Activated CD4-positive, alpha-beta T cell treated with anti-CD3 and anti-CD28 coated beads, Interleukin-2, amount 10 ng/mL, durations not matched to agents 24 days and 14 days (primary cell): Measurements from ENCODE around the gene UNC5C. TPM values are rescaled to one million over a fixed set of nuclear protein-coding genes. Genes with fewer than 3 reads are reported as not detected.

ENCODE experiments used
- DNase-seq: peaks from one replicate; pipeline ENCODE4 v3.0.0; 2022
- H3K27ac Mint-ChIP-seq: one replicate; pipeline ENCODE4 v1.8.0; 2022; ENCODE audit warnings: mild to moderate bottlenecking, mixed read lengths
- H3K27me3 Mint-ChIP-seq: one replicate; pipeline ENCODE4 v1.8.0; 2022; ENCODE audit warnings: mixed read lengths
- H3K36me3 Mint-ChIP-seq: one replicate; pipeline ENCODE4 v1.8.0; 2022; ENCODE audit warnings: low read depth, mild to moderate bottlenecking, mixed read lengths
- H3K4me1 Mint-ChIP-seq: one replicate; pipeline ENCODE4 v1.8.0; 2021; ENCODE audit warnings: mixed read lengths
- H3K4me3 Mint-ChIP-seq: one replicate; pipeline ENCODE4 v1.8.0; 2022; ENCODE audit warnings: mild to moderate bottlenecking, moderate library complexity, mixed read lengths
- H3K9me3 Mint-ChIP-seq: one replicate; pipeline ENCODE4 v1.8.0; 2021; ENCODE audit warnings: mixed read lengths
- intact Hi-C: fragments of 100-400 bp; cut with micrococcal nuclease; formaldehyde crosslinking; loops from one replicate; pipeline ENCODE4 v1.15.1; 2023
- total RNA-seq: library from RNA; stranded (reverse); gene quantifications from 2 replicates; pipeline ENCODE4 v1.2.3, GENCODE V29; 2022

UNC5C gene
- total RNA-seq, 1 donor from 2014 or later, result not detected

GRCh38 chr4:95410387-95410977 is 138.3 kb downstream of the UNC5C start:
- H3K9me3 Mint-ChIP-seq, result no peaks in the 10 kb centered on the region
- intact Hi-C loops, result no loop called here
- no peaks in the 10 kb centered on the region for H3K36me3 Mint-ChIP-seq
- no peak for DNase-seq
- H3K27me3 Mint-ChIP-seq, result peaks cover 5% of the 10 kb centered on the region
- no peak overlapping the region for H3K4me3 Mint-ChIP-seq
- no peaks in the 10 kb centered on the region for H3K4me1 Mint-ChIP-seq
- H3K27ac Mint-ChIP-seq, result no peak overlapping the region

- peaks cover 5% of the 10 kb centered on the region for H3K27me3 Mint-ChIP-seq
- no peaks in the 10 kb centered on the region for H3K4me1 Mint-ChIP-seq
- H3K4me3 Mint-ChIP-seq, result no peak overlapping the region
- H3K36me3 Mint-ChIP-seq, result no peaks in the 10 kb centered on the region
- H3K27ac Mint-ChIP-seq, result no peak overlapping the region
- intact Hi-C loops, result no loop called here
- no peak for DNase-seq
- H3K9me3 Mint-ChIP-seq, result no peaks in the 10 kb centered on the region
These were observed 139.0 kb downstream of the UNC5C start for GRCh38 chr4:95409750-95410149.

GRCh38 chr4:95409127-95409526 is 139.6 kb downstream of the UNC5C start:
- no peaks in the 10 kb centered on the region for H3K4me1 Mint-ChIP-seq
- no peaks in the 10 kb centered on the region for H3K36me3 Mint-ChIP-seq
- H3K4me3 Mint-ChIP-seq, result no peak overlapping the region
- no peaks in the 10 kb centered on the region for H3K9me3 Mint-ChIP-seq
- H3K27me3 Mint-ChIP-seq, result peaks cover 5% of the 10 kb centered on the region
- no peak overlapping the region for H3K27ac Mint-ChIP-seq
- intact Hi-C loops, result no loop called here
- DNase-seq, result no peak

GRCh38 chr4:95402299-95402698 is 146.5 kb downstream of the UNC5C start:
- H3K4me1 Mint-ChIP-seq, result no peaks in the 10 kb centered on the region
- no peak for DNase-seq
- H3K27me3 Mint-ChIP-seq, result peaks cover 2% of the 10 kb centered on the region
- intact Hi-C loops, result no loop called here
- no peak overlapping the region for H3K4me3 Mint-ChIP-seq
- no peaks in the 10 kb centered on the region for H3K36me3 Mint-ChIP-seq
- no peak overlapping the region for H3K27ac Mint-ChIP-seq
- H3K9me3 Mint-ChIP-seq, result no peaks in the 10 kb centered on the region

- intact Hi-C loops, result no loop called here
- H3K27me3 Mint-ChIP-seq, result no peaks in the 10 kb centered on the region
- no peaks in the 10 kb centered on the region for H3K36me3 Mint-ChIP-seq
- H3K27ac Mint-ChIP-seq, result no peak overlapping the region
- H3K4me1 Mint-ChIP-seq, result no peaks in the 10 kb centered on the region
- H3K4me3 Mint-ChIP-seq, result no peak overlapping the region
- DNase-seq, result no peak
- H3K9me3 Mint-ChIP-seq, result no peaks in the 10 kb centered on the region
These were observed 150.6 kb downstream of the UNC5C start for GRCh38 chr4:95398217-95398616.

- no peaks in the 10 kb centered on the region for H3K4me1 Mint-ChIP-seq
- no peaks in the 10 kb centered on the region for H3K27me3 Mint-ChIP-seq
- H3K9me3 Mint-ChIP-seq, result no peaks in the 10 kb centered on the region
- H3K27ac Mint-ChIP-seq, result no peak overlapping the region
- no peak for DNase-seq
- intact Hi-C loops, result no loop called here
- no peaks in the 10 kb centered on the region for H3K36me3 Mint-ChIP-seq
- no peak overlapping the region for H3K4me3 Mint-ChIP-seq
These were observed 153.9 kb downstream of the UNC5C start for GRCh38 chr4:95394752-95395306.

- Mint-ChIP-seq H3K27me3 (no peaks in the 10 kb centered on the region), H3K4me3 (no peak overlapping the region)
- intact Hi-C loops, result no loop called here
These were observed 155.0 kb downstream of the UNC5C start for GRCh38 chr4:95393821-95394220.

GRCh38 chr4:95388911-95389310 is 159.9 kb downstream of the UNC5C start:
- no peaks in the 10 kb centered on the region for H3K36me3 Mint-ChIP-seq

More at GRCh38 chr4:95393821-95394220, 155.0 kb downstream of the UNC5C start:
- no peaks in the 10 kb centered on the region for H3K9me3 Mint-ChIP-seq
- no peak for DNase-seq
- no peaks in the 10 kb centered on the region for H3K36me3 Mint-ChIP-seq
- no peak overlapping the region for H3K27ac Mint-ChIP-seq
- no peaks in the 10 kb centered on the region for H3K4me1 Mint-ChIP-seq

GRCh38 chr4:95387719-95388118 is 161.1 kb downstream of the UNC5C start:
- intact Hi-C loops, result no loop called here
- Mint-ChIP-seq H3K27me3 (peaks cover 2% of the 10 kb centered on the region), H3K4me3 (no peak overlapping the region), H3K9me3 (no peaks in the 10 kb centered on the region), H3K27ac (no peak overlapping the region), H3K4me1 (no peaks in the 10 kb centered on the region), H3K36me3 (no peaks in the 10 kb centered on the region)
- no peak for DNase-seq

More at GRCh38 chr4:95388911-95389310, 159.9 kb downstream of the UNC5C start:
- H3K9me3 Mint-ChIP-seq, result no peaks in the 10 kb centered on the region
- no peak for DNase-seq
- no peak overlapping the region for H3K27ac Mint-ChIP-seq
- H3K27me3 Mint-ChIP-seq, result peaks cover 2% of the 10 kb centered on the region
- intact Hi-C loops, result no loop called here
- no peaks in the 10 kb centered on the region for H3K4me1 Mint-ChIP-seq
- no peak overlapping the region for H3K4me3 Mint-ChIP-seq

- Mint-ChIP-seq H3K27me3 (peaks cover 2% of the 10 kb centered on the region), H3K9me3 (no peaks in the 10 kb centered on the region), H3K4me1 (no peaks in the 10 kb centered on the region), H3K36me3 (no peaks in the 10 kb centered on the region), H3K4me3 (no peak overlapping the region), H3K27ac (no peak overlapping the region)
- no peak for DNase-seq
- intact Hi-C loops, result no loop called here
These were observed 162.4 kb downstream of the UNC5C start for GRCh38 chr4:95386410-95386809.

- H3K36me3 Mint-ChIP-seq, result no peaks in the 10 kb centered on the region
- no peak overlapping the region for H3K27ac Mint-ChIP-seq
- H3K4me3 Mint-ChIP-seq, result no peak overlapping the region
- H3K27me3 Mint-ChIP-seq, result peaks cover 2% of the 10 kb centered on the region
- intact Hi-C loops, result no loop called here
- H3K4me1 Mint-ChIP-seq, result no peaks in the 10 kb centered on the region
- no peaks in the 10 kb centered on the region for H3K9me3 Mint-ChIP-seq
- DNase-seq, result no peak
These were observed 166.8 kb downstream of the UNC5C start for GRCh38 chr4:95381843-95382580.

- no peak for DNase-seq
- H3K9me3 Mint-ChIP-seq, result no peaks in the 10 kb centered on the region
- intact Hi-C loops, result no loop called here
- H3K4me1 Mint-ChIP-seq, result no peaks in the 10 kb centered on the region
- H3K27ac Mint-ChIP-seq, result no peak overlapping the region
- no peaks in the 10 kb centered on the region for H3K36me3 Mint-ChIP-seq
- H3K4me3 Mint-ChIP-seq, result no peak overlapping the region
- H3K27me3 Mint-ChIP-seq, result no peaks in the 10 kb centered on the region
These were observed 169.1 kb downstream of the UNC5C start for GRCh38 chr4:95379633-95380032.

GRCh38 chr4:95377366-95377900 is 171.3 kb downstream of the UNC5C start:
- H3K36me3 Mint-ChIP-seq, result no peaks in the 10 kb centered on the region
- no peaks in the 10 kb centered on the region for H3K9me3 Mint-ChIP-seq
- no peak overlapping the region for H3K4me3 Mint-ChIP-seq
- intact Hi-C loops, result no loop called here
- H3K27me3 Mint-ChIP-seq, result no peaks in the 10 kb centered on the region
- no peak overlapping the region for H3K27ac Mint-ChIP-seq
- no peak for DNase-seq
- H3K4me1 Mint-ChIP-seq, result no peaks in the 10 kb centered on the region

GRCh38 chr4:95371476-95372224 is 177.1 kb downstream of the UNC5C start:
- H3K27ac Mint-ChIP-seq, result no peak overlapping the region
- H3K4me3 Mint-ChIP-seq, result no peak overlapping the region
- intact Hi-C loops, result no loop called here
- H3K4me1 Mint-ChIP-seq, result no peaks in the 10 kb centered on the region
- H3K36me3 Mint-ChIP-seq, result no peaks in the 10 kb centered on the region
- no peaks in the 10 kb centered on the region for H3K9me3 Mint-ChIP-seq
- H3K27me3 Mint-ChIP-seq, result no peaks in the 10 kb centered on the region
- DNase-seq, result no peak
